Measurements from ENCODE around the gene OR2L8.

GRCh38 chr1:247961791-247962190, 13.1 kb downstream of the OR2L8 start:
- TF ChIP-seq, protein P1, sequence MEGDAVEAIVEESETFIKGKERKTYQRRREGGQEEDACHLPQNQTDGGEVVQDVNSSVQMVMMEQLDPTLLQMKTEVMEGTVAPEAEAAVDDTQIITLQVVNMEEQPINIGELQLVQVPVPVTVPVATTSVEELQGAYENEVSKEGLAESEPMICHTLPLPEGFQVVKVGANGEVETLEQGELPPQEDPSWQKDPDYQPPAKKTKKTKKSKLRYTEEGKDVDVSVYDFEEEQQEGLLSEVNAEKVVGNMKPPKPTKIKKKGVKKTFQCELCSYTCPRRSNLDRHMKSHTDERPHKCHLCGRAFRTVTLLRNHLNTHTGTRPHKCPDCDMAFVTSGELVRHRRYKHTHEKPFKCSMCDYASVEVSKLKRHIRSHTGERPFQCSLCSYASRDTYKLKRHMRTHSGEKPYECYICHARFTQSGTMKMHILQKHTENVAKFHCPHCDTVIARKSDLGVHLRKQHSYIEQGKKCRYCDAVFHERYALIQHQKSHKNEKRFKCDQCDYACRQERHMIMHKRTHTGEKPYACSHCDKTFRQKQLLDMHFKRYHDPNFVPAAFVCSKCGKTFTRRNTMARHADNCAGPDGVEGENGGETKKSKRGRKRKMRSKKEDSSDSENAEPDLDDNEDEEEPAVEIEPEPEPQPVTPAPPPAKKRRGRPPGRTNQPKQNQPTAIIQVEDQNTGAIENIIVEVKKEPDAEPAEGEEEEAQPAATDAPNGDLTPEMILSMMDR (IDR thresholded peaks at IDR 0.05): no peak
- TF ChIP-seq POLR2A (IDR thresholded peaks at IDR 0.05) (no peak), POLR2AphosphoS5 (IDR thresholded peaks at IDR 0.05) (no peak)
